GM12878 (cell line): ENCODE results near the gene KCNAB3.

Source experiments
- CEBPB ChIP-seq, 2 experiments: fragments of 150-350 bp in 1 of 2; IDR thresholded peaks; 2 replicates each; pipeline ENCODE4 v1.6.1; 2012 to 2014; ENCODE audit warnings: low read depth in 2 of 2, low read length in 2 of 2, borderline replicate concordance in 1 of 2, inconsistent platforms in 1 of 2
- EED ChIP-seq: sonication (generic); IDR thresholded peaks from 2 replicates; pipeline ENCODE4 v1.6.1; 2016; ENCODE audit warnings: antibody characterized with exemption, low read depth
- EZH2 ChIP-seq: IDR thresholded peaks from 2 replicates; pipeline ENCODE4 v1.6.1; 2012; ENCODE audit warnings: low read depth, mild to moderate bottlenecking, control low read depth, inconsistent platforms, low read length, borderline replicate concordance; ENCODE audit not compliant: control insufficient read depth
- MYC ChIP-seq: IDR thresholded peaks from 2 replicates; pipeline ENCODE4 v1.6.1; 2011; ENCODE audit warnings: mild to moderate bottlenecking, low read length, moderate library complexity, inconsistent platforms; ENCODE audit not compliant: insufficient read depth, insufficient replicate concordance, insufficient read length, severe bottlenecking
- PML ChIP-seq: IDR thresholded peaks from 2 replicates; pipeline ENCODE4 v1.6.1; 2012; ENCODE audit warnings: low read length, inconsistent platforms
- POLR2A ChIP-seq: IDR thresholded peaks from 2 replicates; pipeline ENCODE4 v1.6.1; 2011; ENCODE audit warnings: low read depth, mild to moderate bottlenecking, low read length
- SUPT20H ChIP-seq: IDR thresholded peaks from 2 replicates; pipeline ENCODE4 v1.6.1; 2011; ENCODE audit warnings: low read depth, mild to moderate bottlenecking, low read length, moderate library complexity, borderline replicate concordance; ENCODE audit not compliant: control insufficient read depth
- TCF7 ChIP-seq: IDR thresholded peaks from 2 replicates; pipeline ENCODE4 v1.6.1; 2014; ENCODE audit warnings: antibody characterized with exemption, borderline replicate concordance
- YY1 ChIP-seq: IDR thresholded peaks from 2 replicates; pipeline ENCODE4 v1.6.1; 2011; ENCODE audit warnings: low read depth, mild to moderate bottlenecking, low read length
- TF ChIP-seq, protein P1 (sequence below), 3 experiments: IDR thresholded peaks in 2 of 3; conservative IDR thresholded peaks in 1 of 3; 2 replicates each; pipeline ENCODE4 v1.5.1; 2011; ENCODE audit warnings: low read depth in 3 of 3, low read length in 3 of 3, mild to moderate bottlenecking in 3 of 3, control low read depth in 2 of 3, moderate library complexity in 2 of 3, inconsistent platforms in 1 of 3, mixed read lengths in 1 of 3; ENCODE audit not compliant: control insufficient read depth in 2 of 3, insufficient read depth in 1 of 3; ENCODE audit errors: extremely low read depth in 1 of 3
- TF ChIP-seq, protein P2 (sequence below): IDR thresholded peaks from 2 replicates; pipeline ENCODE4 v1.6.1; 2012; ENCODE audit warnings: mild to moderate bottlenecking, low read depth, low read length
- TF ChIP-seq, protein P3 (sequence below): IDR thresholded peaks from 2 replicates; pipeline ENCODE4 v1.6.1; 2011; ENCODE audit warnings: low read depth, low read length, improper control_type of control experiment, borderline replicate concordance
- TF ChIP-seq, protein P4 (sequence below): fragments of 450-650 bp; IDR thresholded peaks from 2 replicates; pipeline ENCODE4 v1.6.1; 2016; ENCODE audit warnings: mild to moderate bottlenecking

DNA sequence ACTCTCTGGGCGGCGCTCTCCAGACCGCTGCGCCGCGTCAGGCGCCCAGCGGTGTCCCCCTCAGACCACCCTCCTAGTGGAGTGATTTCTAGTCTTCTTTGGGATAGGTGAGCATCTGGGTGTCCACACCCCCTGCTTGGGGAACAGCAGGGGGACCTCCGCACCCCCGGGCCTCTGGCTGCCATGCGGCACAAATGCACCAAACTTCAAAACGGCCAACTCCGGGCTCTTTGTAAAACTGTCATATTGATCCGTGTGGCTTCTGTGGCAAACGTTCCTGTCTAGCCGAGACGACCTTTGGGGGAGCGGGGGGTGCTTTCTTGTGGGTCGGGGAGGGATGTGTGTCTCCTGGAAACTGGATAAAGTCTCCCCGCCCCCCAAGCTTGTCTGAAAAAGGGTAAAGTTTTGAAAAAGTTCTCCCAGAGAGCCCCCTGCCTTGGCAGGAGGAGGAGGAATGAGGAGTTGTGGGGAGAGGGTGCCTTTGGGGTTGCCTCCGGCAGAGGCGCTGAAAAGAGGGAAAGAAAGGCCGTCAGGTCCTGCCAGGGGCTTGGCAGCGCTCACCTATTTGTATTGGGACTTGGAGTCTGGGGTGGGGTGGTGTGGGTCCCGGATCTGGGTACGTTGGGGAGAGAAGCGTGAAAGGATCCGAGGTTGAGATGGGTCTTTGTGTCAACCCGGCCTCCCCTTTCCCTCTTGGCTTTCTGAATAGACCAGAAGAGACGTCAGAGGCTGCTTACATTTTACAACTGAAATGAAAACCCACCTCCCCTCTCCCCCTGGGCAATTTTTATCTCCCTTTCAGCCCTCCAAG, 43.2 kb downstream of the KCNAB3 start:
- no peak for TF ChIP-seq POLR2A
- TF ChIP-seq EED: no peak
- no peak for TF ChIP-seq EZH2
- no peak for TF ChIP-seq SUPT20H
- no peak for TF ChIP-seq MYC
- TF ChIP-seq, protein P1, sequence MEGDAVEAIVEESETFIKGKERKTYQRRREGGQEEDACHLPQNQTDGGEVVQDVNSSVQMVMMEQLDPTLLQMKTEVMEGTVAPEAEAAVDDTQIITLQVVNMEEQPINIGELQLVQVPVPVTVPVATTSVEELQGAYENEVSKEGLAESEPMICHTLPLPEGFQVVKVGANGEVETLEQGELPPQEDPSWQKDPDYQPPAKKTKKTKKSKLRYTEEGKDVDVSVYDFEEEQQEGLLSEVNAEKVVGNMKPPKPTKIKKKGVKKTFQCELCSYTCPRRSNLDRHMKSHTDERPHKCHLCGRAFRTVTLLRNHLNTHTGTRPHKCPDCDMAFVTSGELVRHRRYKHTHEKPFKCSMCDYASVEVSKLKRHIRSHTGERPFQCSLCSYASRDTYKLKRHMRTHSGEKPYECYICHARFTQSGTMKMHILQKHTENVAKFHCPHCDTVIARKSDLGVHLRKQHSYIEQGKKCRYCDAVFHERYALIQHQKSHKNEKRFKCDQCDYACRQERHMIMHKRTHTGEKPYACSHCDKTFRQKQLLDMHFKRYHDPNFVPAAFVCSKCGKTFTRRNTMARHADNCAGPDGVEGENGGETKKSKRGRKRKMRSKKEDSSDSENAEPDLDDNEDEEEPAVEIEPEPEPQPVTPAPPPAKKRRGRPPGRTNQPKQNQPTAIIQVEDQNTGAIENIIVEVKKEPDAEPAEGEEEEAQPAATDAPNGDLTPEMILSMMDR (IDR thresholded peaks at IDR 0.05 in 2 of 3, conservative IDR thresholded peaks at IDR 0.05 in 1 of 3; ENCODE audit: control insufficient read depth in 2 of 3, extremely low read depth in 1 of 3, insufficient read depth in 1 of 3, low read depth in 3 of 3, low read length in 3 of 3): 0 out of 6 replicates have a peak, but pooled peaks of 1 of the 3 experiments have one; percentile 0
- TF ChIP-seq, protein P2, sequence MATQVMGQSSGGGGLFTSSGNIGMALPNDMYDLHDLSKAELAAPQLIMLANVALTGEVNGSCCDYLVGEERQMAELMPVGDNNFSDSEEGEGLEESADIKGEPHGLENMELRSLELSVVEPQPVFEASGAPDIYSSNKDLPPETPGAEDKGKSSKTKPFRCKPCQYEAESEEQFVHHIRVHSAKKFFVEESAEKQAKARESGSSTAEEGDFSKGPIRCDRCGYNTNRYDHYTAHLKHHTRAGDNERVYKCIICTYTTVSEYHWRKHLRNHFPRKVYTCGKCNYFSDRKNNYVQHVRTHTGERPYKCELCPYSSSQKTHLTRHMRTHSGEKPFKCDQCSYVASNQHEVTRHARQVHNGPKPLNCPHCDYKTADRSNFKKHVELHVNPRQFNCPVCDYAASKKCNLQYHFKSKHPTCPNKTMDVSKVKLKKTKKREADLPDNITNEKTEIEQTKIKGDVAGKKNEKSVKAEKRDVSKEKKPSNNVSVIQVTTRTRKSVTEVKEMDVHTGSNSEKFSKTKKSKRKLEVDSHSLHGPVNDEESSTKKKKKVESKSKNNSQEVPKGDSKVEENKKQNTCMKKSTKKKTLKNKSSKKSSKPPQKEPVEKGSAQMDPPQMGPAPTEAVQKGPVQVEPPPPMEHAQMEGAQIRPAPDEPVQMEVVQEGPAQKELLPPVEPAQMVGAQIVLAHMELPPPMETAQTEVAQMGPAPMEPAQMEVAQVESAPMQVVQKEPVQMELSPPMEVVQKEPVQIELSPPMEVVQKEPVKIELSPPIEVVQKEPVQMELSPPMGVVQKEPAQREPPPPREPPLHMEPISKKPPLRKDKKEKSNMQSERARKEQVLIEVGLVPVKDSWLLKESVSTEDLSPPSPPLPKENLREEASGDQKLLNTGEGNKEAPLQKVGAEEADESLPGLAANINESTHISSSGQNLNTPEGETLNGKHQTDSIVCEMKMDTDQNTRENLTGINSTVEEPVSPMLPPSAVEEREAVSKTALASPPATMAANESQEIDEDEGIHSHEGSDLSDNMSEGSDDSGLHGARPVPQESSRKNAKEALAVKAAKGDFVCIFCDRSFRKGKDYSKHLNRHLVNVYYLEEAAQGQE: no peak
- no peak for TF ChIP-seq YY1
- TF ChIP-seq CEBPB (IDR thresholded peaks at IDR 0.05; ENCODE audit: borderline replicate concordance in 1 of 2, low read depth in 2 of 2, low read length in 2 of 2): no peak
- TF ChIP-seq, protein P3, sequence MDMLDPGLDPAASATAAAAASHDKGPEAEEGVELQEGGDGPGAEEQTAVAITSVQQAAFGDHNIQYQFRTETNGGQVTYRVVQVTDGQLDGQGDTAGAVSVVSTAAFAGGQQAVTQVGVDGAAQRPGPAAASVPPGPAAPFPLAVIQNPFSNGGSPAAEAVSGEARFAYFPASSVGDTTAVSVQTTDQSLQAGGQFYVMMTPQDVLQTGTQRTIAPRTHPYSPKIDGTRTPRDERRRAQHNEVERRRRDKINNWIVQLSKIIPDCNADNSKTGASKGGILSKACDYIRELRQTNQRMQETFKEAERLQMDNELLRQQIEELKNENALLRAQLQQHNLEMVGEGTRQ: no peak
- TF ChIP-seq, protein P4, sequence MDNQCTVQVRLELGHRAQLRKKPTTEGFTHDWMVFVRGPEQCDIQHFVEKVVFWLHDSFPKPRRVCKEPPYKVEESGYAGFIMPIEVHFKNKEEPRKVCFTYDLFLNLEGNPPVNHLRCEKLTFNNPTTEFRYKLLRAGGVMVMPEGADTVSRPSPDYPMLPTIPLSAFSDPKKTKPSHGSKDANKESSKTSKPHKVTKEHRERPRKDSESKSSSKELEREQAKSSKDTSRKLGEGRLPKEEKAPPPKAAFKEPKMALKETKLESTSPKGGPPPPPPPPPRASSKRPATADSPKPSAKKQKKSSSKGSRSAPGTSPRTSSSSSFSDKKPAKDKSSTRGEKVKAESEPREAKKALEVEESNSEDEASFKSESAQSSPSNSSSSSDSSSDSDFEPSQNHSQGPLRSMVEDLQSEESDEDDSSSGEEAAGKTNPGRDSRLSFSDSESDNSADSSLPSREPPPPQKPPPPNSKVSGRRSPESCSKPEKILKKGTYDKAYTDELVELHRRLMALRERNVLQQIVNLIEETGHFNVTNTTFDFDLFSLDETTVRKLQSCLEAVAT: no peak
- TF ChIP-seq PML: no peak; the same call in 1 of the 2 replicates
- no peak for TF ChIP-seq TCF7
